Nephron (organoid): ENCODE results near the gene TSC2.

Experiments
- H3K27ac Mint-ChIP-seq, 3 experiments: 2 replicates each; pipeline ENCODE4 v1.8.0; 2020; ENCODE audit warnings: mixed read lengths in 3 of 3, mild to moderate bottlenecking in 2 of 3, moderate library complexity in 1 of 3
- H3K27me3 Mint-ChIP-seq: 2 replicates; pipeline ENCODE4 v1.8.0; 2021; ENCODE audit warnings: low read depth, mild to moderate bottlenecking, moderate library complexity, mixed read lengths
- H3K36me3 Mint-ChIP-seq: 2 replicates; pipeline ENCODE4 v1.8.0; 2020; ENCODE audit warnings: low read depth, mixed read lengths
- H3K4me1 Mint-ChIP-seq: 2 replicates; pipeline ENCODE4 v1.8.0; 2020; ENCODE audit warnings: mixed read lengths
- H3K4me3 Mint-ChIP-seq, 3 experiments: 2 replicates each; pipeline ENCODE4 v1.8.0; 2020; ENCODE audit warnings: mild to moderate bottlenecking in 3 of 3, mixed read lengths in 3 of 3, moderate library complexity in 2 of 3
- H3K9me3 Mint-ChIP-seq: 2 replicates; pipeline ENCODE4 v1.8.0; 2020; ENCODE audit warnings: mixed read lengths
- TF ChIP-seq, protein P1 (sequence below), 3 experiments: fragments of 200-600 bp; sonication (generic); IDR thresholded peaks; one replicate each; pipeline ENCODE4 v1.5.0; 2021; ENCODE audit warnings: antibody characterized with exemption in 3 of 3; ENCODE audit not compliant: unreplicated experiment in 3 of 3

TSC2 gene

DNA sequence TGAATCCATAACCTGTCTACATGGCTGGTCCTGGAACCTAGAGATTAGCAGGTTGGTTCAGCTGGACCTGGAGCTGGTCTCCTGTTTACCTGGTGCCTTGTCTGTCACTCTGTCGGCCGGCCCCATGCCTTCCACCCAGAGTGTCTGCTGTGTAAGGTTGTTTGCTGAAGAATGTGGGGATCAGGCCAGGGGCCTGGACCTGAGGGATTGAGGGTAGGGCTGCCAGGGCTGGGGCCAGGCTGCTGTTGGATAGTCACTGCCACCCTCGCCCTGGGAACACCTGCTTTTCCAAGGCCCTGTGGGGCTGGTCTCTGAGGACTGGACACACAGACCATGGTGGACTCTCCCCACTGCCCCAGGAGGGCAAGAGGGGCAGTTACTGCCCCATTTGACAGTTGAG lies 19.6 kb upstream of the TSC2 start:
- H3K4me1 Mint-ChIP-seq: peaks cover 20% of the 10 kb centered on the region
- peaks cover 3% of the 10 kb centered on the region for H3K27me3 Mint-ChIP-seq
- peak overlapping the region; percentile 46 to 92 (median 90) for H3K27ac Mint-ChIP-seq
- peaks cover 4% of the 10 kb centered on the region for H3K36me3 Mint-ChIP-seq
- TF ChIP-seq, protein P1, sequence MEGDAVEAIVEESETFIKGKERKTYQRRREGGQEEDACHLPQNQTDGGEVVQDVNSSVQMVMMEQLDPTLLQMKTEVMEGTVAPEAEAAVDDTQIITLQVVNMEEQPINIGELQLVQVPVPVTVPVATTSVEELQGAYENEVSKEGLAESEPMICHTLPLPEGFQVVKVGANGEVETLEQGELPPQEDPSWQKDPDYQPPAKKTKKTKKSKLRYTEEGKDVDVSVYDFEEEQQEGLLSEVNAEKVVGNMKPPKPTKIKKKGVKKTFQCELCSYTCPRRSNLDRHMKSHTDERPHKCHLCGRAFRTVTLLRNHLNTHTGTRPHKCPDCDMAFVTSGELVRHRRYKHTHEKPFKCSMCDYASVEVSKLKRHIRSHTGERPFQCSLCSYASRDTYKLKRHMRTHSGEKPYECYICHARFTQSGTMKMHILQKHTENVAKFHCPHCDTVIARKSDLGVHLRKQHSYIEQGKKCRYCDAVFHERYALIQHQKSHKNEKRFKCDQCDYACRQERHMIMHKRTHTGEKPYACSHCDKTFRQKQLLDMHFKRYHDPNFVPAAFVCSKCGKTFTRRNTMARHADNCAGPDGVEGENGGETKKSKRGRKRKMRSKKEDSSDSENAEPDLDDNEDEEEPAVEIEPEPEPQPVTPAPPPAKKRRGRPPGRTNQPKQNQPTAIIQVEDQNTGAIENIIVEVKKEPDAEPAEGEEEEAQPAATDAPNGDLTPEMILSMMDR (IDR thresholded peaks at IDR 0.05; ENCODE audit: unreplicated experiment in 3 of 3): no peak
- no peaks in the 10 kb centered on the region for H3K9me3 Mint-ChIP-seq
- peak overlapping the region; percentile 90 to 97 (median 94) for H3K4me3 Mint-ChIP-seq

- TF ChIP-seq, protein P1 (IDR thresholded peaks at IDR 0.05; ENCODE audit: unreplicated experiment in 3 of 3): no peak
- H3K4me1 Mint-ChIP-seq: peaks cover 16% of the 10 kb centered on the region
- H3K9me3 Mint-ChIP-seq: no peaks in the 10 kb centered on the region
- peak overlapping the region; percentile 57 to 90 (median 86) for H3K27ac Mint-ChIP-seq
- H3K36me3 Mint-ChIP-seq: peaks cover 4% of the 10 kb centered on the region
- peak overlapping the region; percentile 90 to 97 (median 94) for H3K4me3 Mint-ChIP-seq
- H3K27me3 Mint-ChIP-seq: peaks cover 3% of the 10 kb centered on the region
These were observed 19.1 kb upstream of the TSC2 start for GRCh38 chr16:2028620-2029220.

GRCh38 chr16:2029350-2029749 lies 18.4 kb upstream of the TSC2 start:
- H3K4me1 Mint-ChIP-seq: peaks cover 16% of the 10 kb centered on the region
- peak overlapping the region in 2 of 3 experiments; percentile 62 to 79 for H3K4me3 Mint-ChIP-seq
- peak overlapping the region in 1 of 3 experiments; percentile 60 for H3K27ac Mint-ChIP-seq
- H3K9me3 Mint-ChIP-seq: no peaks in the 10 kb centered on the region
- peaks cover 3% of the 10 kb centered on the region for H3K27me3 Mint-ChIP-seq
- H3K36me3 Mint-ChIP-seq: peaks cover 4% of the 10 kb centered on the region
- TF ChIP-seq, protein P1 (IDR thresholded peaks at IDR 0.05; ENCODE audit: unreplicated experiment in 3 of 3): no peak

DNA sequence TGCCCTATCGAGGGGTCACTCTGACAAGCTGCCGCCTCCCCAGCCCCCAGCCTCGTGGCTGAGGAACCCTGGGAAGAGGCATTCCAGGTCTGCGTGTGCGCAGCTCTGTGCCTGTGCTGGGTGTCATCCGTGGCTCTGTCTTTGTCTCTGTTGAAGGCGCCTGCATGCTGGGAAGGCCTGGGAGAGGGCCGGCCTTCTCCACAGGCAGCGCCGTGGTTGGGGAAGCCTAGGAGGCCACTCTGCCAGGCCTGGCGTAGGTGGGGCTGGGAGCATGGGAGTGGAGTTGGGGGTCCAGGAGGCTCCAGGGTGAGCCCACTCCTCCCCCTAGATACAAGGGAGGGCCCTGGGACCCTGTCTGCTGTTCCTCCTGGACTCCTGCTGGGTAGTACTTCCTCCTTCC lies 17.7 kb upstream of the TSC2 start:
- H3K4me1 Mint-ChIP-seq: peaks cover 18% of the 10 kb centered on the region
- peaks cover 3% of the 10 kb centered on the region for H3K27me3 Mint-ChIP-seq
- peak overlapping the region in 1 of 3 experiments; percentile 42 for H3K27ac Mint-ChIP-seq
- TF ChIP-seq, protein P1 (IDR thresholded peaks at IDR 0.05; ENCODE audit: unreplicated experiment in 3 of 3): no peak
- H3K36me3 Mint-ChIP-seq: peaks cover 4% of the 10 kb centered on the region
- H3K9me3 Mint-ChIP-seq: no peaks in the 10 kb centered on the region
- H3K4me3 Mint-ChIP-seq: peak overlapping the region; percentile 62 to 79 (median 75)

DNA sequence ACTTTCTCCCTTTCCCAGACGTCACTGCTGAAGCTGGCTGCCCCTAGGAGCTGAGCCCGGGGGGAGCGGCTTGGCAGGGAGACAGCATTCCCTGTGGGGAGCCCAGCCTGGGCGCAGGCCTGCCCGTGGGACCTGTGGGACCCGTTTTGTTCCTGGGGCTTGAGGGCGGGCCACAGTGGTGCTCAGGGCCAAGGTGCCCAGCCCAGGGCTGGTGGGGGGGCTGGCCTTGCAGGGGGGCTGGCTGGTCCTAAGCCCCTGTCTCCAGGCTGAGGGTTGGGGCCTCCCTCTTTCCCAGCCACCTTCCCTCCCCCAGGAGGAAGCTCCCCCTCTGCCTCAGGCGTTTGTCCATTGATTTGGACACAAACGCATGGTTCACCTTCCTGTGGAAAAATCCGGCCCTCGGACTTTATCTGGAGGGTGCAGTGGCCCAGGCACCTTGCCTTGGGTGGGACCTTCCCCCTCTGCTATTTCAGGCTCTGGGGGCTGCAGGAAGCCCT lies 16.7 kb upstream of the TSC2 start:
- H3K9me3 Mint-ChIP-seq: no peaks in the 10 kb centered on the region
- peak overlapping the region in 1 of 3 experiments; percentile 27 for H3K27ac Mint-ChIP-seq
- TF ChIP-seq, protein P1 (IDR thresholded peaks at IDR 0.05; ENCODE audit: unreplicated experiment in 3 of 3): no peak
- H3K4me3 Mint-ChIP-seq: no peak overlapping the region
- H3K27me3 Mint-ChIP-seq: peaks cover 3% of the 10 kb centered on the region
- H3K4me1 Mint-ChIP-seq: peaks cover 18% of the 10 kb centered on the region
- peaks cover 4% of the 10 kb centered on the region for H3K36me3 Mint-ChIP-seq
